HG02610 (cell line): ENCODE data around the gene SLC13A4.
"Not testable (repeated sequence)": the region's sequence is repeated elsewhere in the genome, so short reads cannot be mapped to it uniquely, and the experiment has no call there.

Experiments used
- ATAC-seq: cut with Tn5 transposase; IDR thresholded peaks from one replicate; pipeline ENCODE4 v1.9.1; 2021; ENCODE audit warnings: mild to moderate bottlenecking, moderate library complexity; ENCODE audit not compliant: unreplicated experiment

Gene SLC13A4

DNA sequence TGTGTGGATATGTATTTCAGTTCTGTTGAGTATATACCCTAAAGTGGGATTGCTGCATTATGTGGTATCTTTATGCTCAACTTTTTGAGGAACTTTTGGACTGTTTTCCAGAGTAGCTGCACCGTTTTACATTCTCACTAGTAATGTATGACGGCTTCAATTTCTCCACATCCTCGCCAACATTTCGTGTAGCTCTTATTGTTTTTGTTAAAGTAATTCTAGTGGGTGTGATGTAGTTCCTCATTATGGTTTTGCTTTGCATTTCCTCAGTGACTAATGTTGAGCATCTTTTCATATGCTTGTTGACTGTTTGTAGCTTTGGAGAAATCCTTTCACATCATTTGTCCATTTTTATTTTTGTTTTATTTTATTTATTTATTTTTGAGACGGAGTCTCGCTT lies 61.1 kb downstream of the SLC13A4 start:
- no peak for ATAC-seq

DNA sequence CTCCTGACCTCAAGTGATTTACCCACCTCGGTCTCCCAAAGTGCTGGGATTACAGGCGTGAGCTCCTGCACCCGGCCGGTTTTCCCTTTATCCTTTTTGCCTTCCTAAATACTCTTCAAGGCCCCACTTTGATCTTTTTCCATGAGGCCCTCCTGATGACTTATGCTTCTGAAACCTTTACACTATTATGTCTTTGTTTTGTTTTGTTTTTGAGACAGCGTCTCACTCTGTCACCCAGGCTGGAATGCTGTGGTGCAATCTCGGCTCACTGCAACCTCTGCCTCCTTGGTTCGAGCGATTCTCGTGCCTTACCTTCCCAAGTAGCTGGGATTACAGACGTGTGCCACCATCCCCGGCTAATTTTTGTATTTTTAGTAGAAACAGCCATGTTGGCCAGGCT lies 61.8 kb downstream of the SLC13A4 start:
- ATAC-seq: no peak

DNA sequence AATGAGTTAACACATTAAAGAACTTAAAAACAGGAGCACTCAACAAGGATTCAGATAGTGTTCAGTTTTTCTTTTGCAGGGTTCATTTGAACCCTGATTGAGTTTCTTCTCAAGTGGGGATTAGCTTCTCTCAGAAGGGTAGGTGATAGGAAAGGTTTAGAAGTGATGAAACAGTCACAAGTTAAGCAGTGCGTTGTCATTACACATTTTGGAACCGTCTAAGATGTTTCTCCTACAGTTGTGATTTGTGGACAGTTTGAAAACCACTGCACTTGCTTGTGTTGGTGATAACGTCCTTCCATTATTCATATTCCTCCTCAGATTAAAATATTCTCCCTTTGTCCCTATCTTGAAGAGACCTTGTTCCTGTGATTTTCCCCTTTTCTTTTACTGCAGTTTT lies 62.9 kb downstream of the SLC13A4 start:
- no peak for ATAC-seq

DNA sequence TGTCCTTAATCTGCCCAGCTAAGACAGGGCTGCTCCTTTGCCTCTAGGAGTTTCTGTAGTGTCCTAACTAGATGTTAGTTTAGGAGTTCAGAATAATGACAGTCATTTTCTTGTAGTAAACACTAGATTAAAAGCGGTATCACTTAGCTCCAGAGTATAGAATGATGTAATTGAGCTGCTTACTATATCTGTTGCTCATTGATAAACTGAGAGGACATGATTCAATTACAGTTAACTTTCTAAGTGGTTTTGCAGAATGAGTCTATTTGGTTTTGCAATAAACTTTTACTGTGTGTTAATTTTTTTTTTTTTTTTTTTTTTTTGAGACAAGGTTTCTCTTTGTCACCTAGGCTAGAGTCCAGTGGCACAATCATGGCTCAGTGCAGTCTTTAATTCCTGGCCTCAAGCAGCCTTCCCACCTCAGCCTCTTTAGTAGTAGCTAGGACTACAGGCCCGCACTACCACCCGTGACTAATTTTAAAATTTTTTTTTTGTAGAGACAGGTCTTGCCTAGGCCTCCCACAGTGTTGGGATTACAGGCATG lies 63.9 kb downstream of the SLC13A4 start:
- ATAC-seq: no peak

DNA sequence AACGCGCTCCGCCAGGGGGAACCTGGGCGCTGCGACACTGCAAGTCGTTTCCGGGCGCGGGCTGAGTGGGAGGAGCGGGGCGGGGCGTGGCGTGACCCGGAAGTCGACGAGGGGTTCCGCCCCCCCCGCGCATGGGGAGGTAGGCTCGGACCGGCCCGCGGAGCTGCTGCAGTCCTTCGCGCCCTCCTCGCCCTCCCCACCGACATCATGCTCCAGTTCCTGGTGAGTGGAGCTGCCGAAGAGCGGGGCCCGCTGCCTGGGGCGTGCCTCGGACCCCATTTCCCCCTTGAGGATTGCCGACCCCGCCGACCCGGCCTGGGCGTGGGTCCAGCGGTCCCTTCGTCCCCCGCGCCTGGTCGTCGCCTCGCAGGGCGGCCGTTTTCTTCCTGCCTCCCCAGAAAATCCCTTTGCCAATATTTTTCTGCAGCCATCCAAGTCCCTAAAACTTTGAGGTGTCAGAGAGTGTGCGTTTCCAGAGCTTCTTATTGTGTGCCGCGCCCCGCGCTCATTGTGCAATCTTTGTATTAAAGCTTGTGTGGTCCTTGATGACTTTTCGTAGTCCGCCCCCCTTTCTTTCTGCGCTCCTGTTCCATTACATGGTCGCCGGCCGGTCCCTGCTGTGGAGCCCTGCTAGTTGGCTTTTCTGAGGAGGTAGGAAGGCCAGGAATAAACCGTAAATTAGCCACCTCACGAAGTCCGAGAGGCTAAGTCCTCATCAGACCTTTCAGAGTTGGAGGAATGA lies 65.4 kb downstream of the SLC13A4 start, which contains the start of gene STMP1:
Gene STMP1 (plus strand): TSS at position 142 of the 742 bp plus-strand sequence.
- peak; percentile 95 for ATAC-seq

DNA sequence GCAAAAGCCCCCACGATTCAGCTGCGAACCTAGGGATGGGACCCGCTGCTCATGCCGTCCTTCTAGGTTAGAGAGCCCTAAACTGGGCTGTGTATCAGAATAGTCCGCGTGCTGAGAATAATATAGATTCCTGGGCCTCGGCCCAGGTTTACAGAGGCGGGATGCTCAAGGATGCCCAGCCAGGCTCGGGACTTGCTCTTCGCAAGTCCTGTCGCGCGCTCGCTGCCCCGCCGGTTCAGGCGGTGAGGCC lies 65.9 kb downstream of the SLC13A4 start:
- ATAC-seq: no peak

DNA sequence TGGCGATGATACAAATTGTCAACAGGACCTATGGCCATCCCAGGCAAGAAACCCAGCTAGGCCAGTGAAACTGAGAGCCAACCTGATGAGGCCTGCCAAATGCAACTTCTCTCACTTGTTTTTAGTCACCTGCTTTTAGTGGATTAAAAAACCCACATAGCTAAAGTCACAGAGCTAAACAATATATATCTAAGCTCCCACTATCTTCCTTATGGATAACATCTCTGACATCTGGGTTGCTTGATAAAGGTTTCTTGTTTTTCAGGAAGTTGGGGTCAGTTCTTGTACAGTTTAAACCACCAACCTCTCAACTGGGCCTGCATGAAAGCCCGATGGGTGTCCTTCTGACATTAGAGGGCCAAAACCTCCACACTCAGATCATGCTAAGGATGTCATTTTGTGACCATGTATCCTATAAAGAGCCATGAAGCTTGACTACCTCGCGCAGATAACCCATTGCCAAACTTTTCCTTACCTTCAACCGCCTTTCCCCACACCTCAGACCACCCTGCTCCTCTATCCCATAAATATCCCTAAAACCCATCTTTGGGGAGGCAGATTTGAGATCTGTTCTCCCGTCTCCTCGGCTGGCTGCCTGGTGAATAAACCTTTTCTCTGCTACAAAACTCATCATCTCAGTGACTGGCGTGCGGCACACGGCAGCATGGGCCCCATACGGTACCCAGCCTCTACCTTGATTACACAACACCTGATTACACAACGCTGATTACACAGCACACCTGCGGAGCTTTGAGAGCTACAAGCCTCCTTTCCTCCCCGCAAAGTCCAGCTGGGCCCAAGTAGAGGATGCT lies 66.5 kb downstream of the SLC13A4 start:
- peak; percentile 1 for ATAC-seq

DNA sequence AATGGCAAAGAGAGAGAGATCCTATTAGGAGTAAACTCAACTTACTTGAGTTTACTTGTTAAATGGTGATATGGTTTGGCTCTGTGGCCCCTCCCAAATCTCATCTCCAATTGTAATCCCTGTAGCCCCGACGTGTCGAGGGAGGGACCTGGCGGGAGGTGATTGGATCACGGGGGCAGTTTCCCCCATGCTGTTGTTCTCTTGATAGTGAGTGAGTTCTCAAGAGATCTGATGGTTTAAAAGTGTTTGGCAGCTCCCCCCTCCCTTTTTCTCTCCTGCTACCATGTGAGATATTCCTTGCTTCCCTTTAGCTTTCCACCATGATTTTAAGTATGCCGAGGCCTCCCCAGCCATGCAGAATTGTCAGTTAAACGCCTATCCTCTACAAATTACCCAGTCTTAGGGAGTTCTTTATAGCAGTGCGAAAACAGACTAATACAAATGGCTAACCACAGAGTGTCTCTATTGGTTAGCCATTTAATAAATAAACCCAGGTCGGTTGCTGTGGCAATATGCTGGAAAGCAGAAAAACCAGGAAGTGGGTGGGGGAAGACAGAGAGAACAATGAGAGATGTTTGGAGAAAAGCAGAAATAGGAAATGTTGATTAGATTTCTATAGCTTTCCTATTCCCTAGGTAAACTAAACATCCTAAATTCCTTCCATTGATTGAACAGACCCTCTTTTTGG lies 68.7 kb downstream of the SLC13A4 start:
- ATAC-seq: no peak

DNA sequence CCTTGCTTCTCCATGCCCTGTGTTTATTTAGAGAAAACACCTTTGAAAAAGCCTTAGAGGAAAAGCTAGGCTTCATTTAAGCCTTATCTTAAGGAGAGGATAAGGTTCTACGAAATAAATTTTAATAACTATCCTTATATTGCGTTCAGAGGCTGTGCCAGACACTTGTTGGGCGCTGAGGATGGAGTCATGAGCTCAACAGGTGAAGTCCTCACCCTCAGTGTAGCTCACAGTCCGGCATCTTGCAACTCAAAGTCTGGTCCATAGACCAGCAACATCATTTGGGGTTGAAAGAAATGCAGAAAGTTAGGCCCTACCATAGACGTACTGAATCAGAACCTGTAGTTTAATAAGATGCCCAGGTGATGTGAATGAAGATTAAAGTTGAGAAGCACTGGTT lies 69.4 kb downstream of the SLC13A4 start:
- no peak for ATAC-seq

DNA sequence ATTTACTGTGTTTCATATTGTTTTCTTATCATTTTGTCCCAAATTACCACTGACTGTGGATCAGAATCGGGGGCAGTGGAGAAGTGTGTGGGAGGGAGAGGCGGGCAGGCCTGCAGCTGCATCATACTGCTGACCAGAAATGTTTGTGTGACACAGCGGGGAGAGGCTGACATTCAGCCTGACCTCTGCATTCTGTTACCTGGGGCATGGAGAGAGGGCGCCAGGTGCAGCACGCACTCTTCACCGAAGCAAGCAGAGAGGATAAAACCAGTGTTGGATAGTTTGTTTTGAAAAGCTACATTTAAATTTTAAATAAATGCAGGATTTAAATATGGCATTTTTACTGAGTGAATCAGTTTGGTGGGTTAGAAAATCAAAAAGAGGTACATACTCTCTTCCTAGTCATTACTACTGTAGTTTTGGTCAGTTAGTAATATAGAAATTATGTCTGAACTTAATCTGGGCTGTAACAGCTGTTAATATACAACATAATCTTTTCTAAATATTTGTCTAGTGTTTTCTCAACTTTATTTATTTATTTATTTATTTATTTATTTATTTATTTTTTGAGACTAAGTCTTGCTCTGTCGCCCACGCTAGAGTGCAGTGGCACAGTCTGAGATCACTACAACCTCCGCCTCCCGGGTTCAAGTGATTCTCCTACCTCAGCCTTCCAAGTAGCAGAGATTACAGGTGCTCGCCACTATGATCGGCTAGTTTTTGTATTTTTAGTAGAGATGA lies 74.5 kb downstream of the SLC13A4 start:
- no peak for ATAC-seq

DNA sequence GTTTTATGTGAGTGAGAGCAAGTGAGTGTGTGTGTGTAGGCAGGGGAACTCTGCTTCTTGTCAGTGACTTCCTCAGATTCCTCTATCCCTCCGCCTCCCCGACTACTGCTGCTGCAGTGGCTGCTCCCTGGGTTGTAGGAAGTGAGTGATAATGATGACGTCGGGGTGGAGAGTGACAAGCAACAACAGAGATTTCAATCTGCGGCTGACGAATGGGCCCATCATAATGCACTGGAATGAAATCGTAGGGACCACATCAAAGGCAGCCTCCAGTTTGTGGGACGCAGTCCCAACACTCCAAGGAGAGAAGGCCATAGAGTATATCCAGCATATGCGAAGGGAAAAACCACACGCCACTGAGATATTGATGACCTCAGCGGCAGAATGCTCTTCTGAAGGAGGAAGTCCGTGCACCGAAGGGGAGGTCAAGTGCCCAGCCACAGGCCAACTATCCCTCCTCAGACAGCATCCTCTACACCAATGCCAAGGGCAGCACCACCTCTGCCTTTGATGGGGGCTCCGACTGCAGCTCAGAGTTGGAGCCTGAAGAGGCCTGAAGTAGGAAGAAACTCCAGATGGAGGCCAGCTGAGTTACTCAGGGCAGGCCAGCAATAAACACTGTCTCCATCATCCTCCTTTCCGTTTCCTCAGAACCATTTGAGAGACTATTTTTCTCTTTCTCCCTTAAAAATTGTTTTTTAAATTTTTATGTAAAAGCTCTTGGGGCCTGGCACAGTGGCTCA lies 77.0 kb downstream of the SLC13A4 start:
- ATAC-seq: no peak

DNA sequence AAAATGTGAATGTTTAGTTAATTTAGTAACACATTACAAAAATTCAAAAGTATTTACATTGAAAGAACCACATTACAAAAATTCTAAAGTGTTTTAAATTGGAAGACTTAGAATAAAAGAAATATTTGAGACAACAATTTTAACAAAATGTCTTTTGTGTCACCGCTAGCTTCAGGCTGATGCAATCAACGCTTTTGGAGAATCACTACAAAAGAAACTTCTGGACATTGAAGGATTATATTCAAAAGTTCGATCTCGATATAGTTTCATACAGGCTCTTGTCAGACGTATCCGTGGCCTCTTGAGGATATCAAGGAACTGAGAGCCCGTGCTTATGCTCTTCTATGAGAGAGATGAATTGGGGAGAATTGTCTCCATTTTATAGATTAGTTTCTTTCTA lies 79.8 kb downstream of the SLC13A4 start:
- ATAC-seq: no peak

DNA sequence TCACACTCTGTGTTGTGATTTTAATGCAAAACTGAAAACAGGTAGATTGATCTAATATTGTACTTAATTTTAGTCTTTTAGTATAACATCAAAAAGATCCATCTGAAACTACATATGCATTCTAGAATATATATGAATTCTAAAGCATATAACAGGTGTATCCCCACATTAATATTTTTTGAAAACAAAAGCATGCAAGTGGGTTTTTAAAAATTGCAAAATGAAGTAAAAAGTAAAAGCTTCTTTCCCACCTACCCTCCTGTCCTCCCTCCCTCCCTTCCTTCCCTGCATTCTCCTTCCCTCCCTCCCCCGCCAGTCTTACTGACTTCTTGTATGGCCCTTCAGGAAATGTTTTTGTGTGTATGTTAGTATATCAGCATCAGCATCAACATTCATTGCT lies 80.2 kb downstream of the SLC13A4 start:
- ATAC-seq: no peak

DNA sequence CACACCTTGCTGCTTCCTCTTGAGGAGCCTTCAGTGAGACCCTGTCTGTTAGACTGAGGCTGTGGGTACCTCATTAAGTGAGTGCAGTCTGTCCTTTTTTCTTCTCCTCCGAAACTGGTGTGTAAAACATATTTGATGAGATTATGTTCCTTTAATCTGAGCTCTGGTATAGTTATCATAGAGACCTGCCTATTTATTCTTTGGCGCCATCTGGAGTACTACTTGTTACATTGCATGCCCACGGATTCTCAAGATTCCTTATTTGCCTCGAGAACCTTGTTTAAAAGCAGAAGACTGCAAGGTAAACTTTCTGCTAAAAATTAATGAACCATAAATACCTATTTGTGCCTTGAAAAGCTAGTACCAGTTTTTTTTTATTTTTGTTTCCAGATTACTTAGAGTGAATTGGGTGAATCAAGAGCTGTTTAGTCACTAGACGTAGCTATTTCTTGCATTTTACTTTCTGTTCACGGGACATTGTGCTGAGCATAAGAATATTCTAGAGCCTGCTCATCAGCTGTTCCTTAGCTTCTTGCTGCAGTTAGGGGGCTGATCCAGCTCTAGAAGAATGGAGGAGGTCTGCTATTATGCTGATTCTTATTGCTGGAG lies 82.6 kb downstream of the SLC13A4 start:
- no peak for ATAC-seq

DNA sequence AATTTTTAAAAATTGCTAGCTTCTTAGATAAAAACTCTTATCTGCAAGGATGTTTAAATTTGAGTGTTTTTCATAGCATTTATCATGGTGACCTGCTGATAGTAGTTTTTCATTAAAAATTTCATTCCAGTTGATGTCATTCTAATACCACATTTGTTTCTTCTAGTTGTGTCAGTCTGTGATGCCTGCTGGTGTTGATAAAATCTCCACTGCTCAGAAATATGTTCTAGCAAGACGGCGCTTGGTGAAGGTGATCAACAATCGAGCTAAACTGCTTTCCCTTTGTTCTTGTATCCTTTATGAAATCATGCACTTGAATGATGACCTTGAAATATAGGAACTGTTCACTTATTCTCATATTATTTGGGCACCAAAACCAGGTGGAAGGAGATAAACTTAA lies 83.3 kb downstream of the SLC13A4 start:
- no peak for ATAC-seq

DNA sequence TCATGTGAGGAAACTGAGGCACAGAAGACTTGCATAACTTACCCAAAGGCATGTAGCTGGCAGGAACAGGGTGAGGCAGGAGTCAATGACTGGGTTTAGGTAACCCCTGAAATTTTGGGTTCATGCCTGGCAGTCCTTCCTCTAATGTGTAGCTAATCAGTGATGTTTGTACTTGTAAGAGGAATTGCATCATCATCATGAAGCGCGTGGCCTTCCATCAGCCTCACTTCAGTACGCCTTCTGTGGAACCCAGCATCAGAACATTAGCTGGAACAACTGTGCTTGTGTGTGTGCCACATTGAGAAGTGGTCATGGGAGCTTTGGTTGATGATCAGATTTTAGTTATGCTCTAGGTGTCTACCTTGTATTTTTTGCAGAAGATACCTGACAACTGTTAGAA lies 83.8 kb downstream of the SLC13A4 start:
- ATAC-seq: no peak

DNA sequence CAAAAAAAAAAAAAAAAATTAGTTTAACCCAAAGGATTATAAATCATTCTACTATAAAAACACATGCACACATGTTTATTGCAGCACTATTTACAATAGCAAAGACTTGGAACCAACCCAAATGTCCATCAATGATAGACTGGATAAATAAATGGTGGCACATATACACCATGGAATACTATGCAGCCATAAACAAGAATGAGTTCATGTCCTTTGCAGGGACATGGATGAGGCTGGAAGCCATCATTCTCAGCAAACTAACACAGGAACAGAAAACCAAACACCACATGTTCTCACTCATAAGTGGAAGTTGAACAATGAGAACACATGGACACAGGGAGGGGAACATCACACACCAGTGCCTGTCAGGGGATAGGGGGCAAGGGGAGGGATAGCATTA lies 88.3 kb downstream of the SLC13A4 start:
- not testable (repeated sequence) for ATAC-seq

DNA sequence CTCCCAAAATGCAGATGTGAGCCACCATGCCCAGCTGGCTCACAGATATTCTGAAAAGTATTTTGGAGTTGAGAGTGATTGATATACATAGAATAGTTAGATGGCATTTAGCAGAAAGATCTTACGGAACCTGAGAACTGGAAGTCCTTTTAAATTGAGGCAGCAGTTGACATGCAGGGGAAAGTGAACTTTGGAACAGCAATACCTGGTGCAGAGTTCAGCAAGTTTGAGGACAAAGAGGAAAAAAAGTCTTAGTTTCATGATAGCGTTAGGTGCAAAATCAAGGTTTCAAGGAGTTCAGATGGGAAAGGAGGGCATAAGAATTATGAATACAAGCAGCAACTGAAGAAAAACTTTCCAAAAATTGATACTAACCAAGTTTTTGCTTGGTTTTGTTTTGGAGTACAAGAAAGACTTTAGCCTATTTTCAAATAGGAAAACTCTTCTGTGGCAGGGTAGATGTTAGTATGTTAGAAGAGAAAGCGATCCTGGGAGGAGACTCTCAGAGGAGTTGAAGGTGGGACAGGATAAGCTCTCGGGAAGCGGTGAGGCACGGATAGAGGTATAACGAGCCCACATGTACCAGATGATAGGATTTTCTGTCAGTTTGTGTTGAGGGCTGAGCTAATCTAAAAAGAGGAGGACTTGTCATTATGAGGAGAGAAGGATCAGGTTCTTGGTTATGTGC lies 93.7 kb downstream of the SLC13A4 start:
- ATAC-seq: no peak
